Measurements from ENCODE around the gene PRF1. TPM values are rescaled to one million over a fixed set of nuclear protein-coding genes. Genes with fewer than 3 reads are reported as not detected.

The PRF1 gene
- total and polyA plus RNA-seq, 2 experiments from 2014 or later: not detected

DNA sequence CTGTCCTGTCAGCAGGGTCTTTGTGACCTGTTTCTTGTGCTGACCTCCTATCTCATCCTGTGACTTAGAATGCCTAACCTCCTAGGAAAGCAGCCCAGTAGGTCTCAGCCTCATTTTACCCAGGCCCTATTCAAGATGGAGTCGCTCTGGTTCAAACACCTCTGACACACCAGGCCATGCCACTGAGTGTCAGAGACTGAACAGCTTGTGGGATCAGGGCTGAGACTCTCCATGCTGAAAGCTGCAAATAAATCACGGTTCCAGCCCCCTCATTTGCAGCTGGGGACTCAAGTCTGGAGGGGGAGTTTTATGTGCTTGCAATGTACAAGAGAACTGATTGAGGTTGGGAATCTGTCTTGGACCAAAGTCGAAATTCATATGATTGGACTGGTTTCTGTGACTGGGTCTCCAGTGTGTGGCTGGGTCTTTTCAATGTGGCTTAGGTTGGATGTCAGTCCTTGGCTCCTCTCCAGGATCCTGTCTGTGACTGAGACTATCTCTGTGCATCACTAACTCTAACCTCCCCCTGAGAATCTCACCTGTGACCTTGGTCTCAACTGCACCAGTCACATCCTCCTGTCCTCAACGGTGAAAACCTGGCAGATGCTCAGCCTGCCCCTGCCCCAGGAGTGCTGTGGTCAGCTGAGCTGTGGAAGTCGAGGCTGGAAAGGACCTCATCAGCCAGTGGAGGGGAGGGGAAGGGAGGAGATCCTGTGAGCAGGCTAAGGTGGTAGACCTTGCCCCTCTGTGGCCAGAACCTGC is 11.7 kb downstream of the PRF1 start:
- TF ChIP-seq EZH2 (IDR thresholded peaks at IDR 0.05; ENCODE audit: borderline replicate concordance) (no peak), EZH2phosphoT487 (IDR thresholded peaks at IDR 0.05; ENCODE audit: low read depth, severe bottlenecking, unreplicated experiment) (no peak)
- TF ChIP-seq, protein P1, sequence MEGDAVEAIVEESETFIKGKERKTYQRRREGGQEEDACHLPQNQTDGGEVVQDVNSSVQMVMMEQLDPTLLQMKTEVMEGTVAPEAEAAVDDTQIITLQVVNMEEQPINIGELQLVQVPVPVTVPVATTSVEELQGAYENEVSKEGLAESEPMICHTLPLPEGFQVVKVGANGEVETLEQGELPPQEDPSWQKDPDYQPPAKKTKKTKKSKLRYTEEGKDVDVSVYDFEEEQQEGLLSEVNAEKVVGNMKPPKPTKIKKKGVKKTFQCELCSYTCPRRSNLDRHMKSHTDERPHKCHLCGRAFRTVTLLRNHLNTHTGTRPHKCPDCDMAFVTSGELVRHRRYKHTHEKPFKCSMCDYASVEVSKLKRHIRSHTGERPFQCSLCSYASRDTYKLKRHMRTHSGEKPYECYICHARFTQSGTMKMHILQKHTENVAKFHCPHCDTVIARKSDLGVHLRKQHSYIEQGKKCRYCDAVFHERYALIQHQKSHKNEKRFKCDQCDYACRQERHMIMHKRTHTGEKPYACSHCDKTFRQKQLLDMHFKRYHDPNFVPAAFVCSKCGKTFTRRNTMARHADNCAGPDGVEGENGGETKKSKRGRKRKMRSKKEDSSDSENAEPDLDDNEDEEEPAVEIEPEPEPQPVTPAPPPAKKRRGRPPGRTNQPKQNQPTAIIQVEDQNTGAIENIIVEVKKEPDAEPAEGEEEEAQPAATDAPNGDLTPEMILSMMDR (IDR thresholded peaks at IDR 0.05; ENCODE audit: poor library complexity): no peak
- no peak for DNase-seq (ENCODE audit: low spot score)

DNA sequence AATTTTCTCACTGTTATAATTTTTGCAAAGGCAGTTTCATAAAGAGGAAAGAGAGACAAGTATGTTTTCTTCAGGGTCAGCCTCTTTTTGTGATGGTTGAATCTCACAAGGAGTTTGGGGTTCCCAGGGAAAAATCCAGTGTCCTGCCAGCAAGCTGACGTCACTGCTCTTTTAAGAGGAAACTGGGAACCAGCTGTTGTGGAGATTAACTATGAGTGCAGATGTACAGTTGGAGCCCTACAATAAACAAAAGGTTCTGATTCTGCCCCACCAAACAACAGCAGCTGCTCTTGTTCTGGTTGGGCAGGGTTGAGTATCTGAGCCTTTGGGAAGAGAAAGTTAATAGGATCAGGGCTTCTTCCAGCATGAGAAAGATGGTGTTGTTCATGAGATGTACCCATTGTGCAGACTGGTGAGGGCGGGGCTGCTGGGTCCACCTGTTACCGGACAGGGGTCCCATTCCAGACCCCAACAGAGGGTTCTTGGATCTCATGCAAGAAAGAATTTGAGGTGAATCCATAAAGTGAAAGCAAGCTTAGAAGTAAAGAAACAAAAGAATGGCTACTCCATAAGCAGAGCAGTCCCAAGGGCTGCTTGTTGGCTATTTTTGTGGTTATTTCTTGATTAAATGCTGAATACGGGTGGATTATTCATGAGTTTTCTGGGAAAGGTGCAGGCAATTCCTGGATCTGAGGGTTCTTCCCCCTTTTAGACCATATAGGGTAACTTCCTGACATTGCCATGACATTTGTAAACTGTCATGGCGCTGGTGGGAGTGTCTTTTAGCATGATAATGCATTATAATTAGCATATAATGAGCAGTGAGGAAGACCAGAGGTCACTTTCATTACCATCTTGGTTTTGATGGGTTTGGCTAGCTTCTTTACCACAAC is 12.5 kb downstream of the PRF1 start:
- Histone ChIP-seq H3K4me1 (ENCODE audit: insufficient read depth) (peaks cover 11% of the 10 kb centered on the region), H3K27ac (peak overlapping the region; percentile 67), H3K36me3 (replicated peaks; ENCODE audit: insufficient read depth, low read depth) (no peaks in the 10 kb centered on the region), H3K27me3 (no peaks in the 10 kb centered on the region), H3K9me3 (ENCODE audit: low read depth) (no peaks in the 10 kb centered on the region), H3K4me2 (no peak overlapping the region), H4K20me1 (ENCODE audit: insufficient read depth, poor library complexity, severe bottlenecking) (no peaks in the 10 kb centered on the region), H3K9me2 (replicated peaks; ENCODE audit: insufficient read depth) (no peaks in the 10 kb centered on the region), H3K4me3 (no peak overlapping the region), H2AFZ (no peak overlapping the region), H3K79me2 (no peaks in the 10 kb centered on the region)
- TF ChIP-seq EZH2phosphoT487 (IDR thresholded peaks at IDR 0.05; ENCODE audit: low read depth, severe bottlenecking, unreplicated experiment): no peak
- TF ChIP-seq, protein P1 (IDR thresholded peaks at IDR 0.05; ENCODE audit: poor library complexity): no peak
- TF ChIP-seq EZH2 (IDR thresholded peaks at IDR 0.05; ENCODE audit: borderline replicate concordance): no peak
- peak; percentile 52 for DNase-seq (ENCODE audit: low spot score)
- WGBS (ENCODE audit: low lambda C conversion rate, missing lambda C conversion rate): 89% methylated on average over 5 of the region's 5 CpGs

More for the DNA sequence above, 11.7 kb downstream of the PRF1 start:
- Histone ChIP-seq H3K9me3 (ENCODE audit: low read depth) (no peaks in the 10 kb centered on the region), H4K20me1 (ENCODE audit: insufficient read depth, poor library complexity, severe bottlenecking) (no peaks in the 10 kb centered on the region), H3K9me2 (replicated peaks; ENCODE audit: insufficient read depth) (no peaks in the 10 kb centered on the region), H2AFZ (no peak overlapping the region), H3K79me2 (no peaks in the 10 kb centered on the region), H3K27ac (no peak overlapping the region), H3K4me3 (no peak overlapping the region), H3K27me3 (no peaks in the 10 kb centered on the region), H3K36me3 (replicated peaks; ENCODE audit: insufficient read depth, low read depth) (no peaks in the 10 kb centered on the region), H3K4me2 (no peak overlapping the region), H3K4me1 (ENCODE audit: insufficient read depth) (peaks cover 11% of the 10 kb centered on the region)
- 79% methylated on average over 5 of the region's 5 CpGs for WGBS (ENCODE audit: low lambda C conversion rate, missing lambda C conversion rate)

DNA sequence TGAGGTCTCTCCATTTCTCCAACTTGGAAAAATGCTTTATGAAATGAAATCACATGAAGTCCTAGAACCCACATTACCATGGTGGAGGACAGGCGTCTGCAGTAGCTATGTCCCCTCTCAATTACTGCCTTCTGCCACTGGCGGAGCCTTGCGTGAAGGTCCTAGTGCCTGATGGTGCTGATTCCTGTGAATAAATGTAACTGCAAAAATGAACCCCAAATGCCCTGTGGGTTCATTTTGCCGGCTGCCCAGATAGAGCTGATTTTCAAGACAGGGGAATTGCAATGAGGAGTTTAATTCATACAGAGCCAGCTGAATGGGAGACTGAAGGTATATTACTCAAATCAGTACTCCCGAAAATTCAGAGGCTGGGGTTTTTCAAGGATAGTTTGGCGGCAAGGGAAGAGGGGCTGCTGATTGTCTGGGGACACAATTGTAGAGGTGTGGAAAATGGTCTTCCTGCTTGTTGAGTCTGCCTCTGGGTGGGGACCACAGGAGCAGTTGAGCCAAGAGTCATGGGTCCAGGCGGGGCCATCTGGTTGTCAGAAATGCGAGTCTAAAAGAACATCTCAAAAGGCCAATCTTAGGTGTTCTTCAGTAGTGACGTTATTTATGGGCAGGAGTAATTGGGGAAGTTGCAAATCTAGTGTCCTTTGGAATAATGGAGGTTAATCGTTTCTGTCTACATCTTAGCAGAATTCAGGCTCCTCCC is 13.5 kb downstream of the PRF1 start:
- no peaks in the 10 kb centered on the region for H3K9me2 ChIP-seq (replicated peaks; ENCODE audit: insufficient read depth)
- H3K4me1 ChIP-seq (ENCODE audit: insufficient read depth): peaks cover 20% of the 10 kb centered on the region
- H3K27ac ChIP-seq: peak overlapping the region; percentile 67

More for the DNA sequence above, 13.5 kb downstream of the PRF1 start:
- Histone ChIP-seq H3K9me3 (ENCODE audit: low read depth) (no peaks in the 10 kb centered on the region), H3K4me2 (no peak overlapping the region), H2AFZ (no peak overlapping the region), H4K20me1 (ENCODE audit: insufficient read depth, poor library complexity, severe bottlenecking) (no peaks in the 10 kb centered on the region), H3K27me3 (no peaks in the 10 kb centered on the region), H3K4me3 (no peak overlapping the region), H3K36me3 (replicated peaks; ENCODE audit: insufficient read depth, low read depth) (no peaks in the 10 kb centered on the region), H3K79me2 (no peaks in the 10 kb centered on the region)
- 85% methylated on average over 10 of the region's 10 CpGs for WGBS (ENCODE audit: low lambda C conversion rate, missing lambda C conversion rate)
- no peak for DNase-seq (ENCODE audit: low spot score)
- TF ChIP-seq, protein P1 (IDR thresholded peaks at IDR 0.05; ENCODE audit: poor library complexity): no peak
- TF ChIP-seq EZH2phosphoT487 (IDR thresholded peaks at IDR 0.05; ENCODE audit: low read depth, severe bottlenecking, unreplicated experiment): no peak
- no peak for TF ChIP-seq EZH2 (IDR thresholded peaks at IDR 0.05; ENCODE audit: borderline replicate concordance)

Data from hepatocyte (in vitro differentiated cells).